NCI-H187 treated with DMSO at 0.1 percent for 48 hours (cell line): ENCODE measurements around the gene TRDN.

Experiments used
- DNase-seq: peaks from one replicate; lab custom pipeline; 2025; lab: John Stamatoyannopoulos, UW

Gene TRDN

GRCh38 chr6:123169774-123170095 is 467.0 kb downstream of the TRDN start:
- no peak for DNase-seq

GRCh38 chr6:123168892-123169773 is 467.6 kb downstream of the TRDN start:
- DNase-seq = no peak

- no peak for DNase-seq
Observed at GRCh38 chr6:123168466-123168865, 468.3 kb downstream of the TRDN start.
